ENCODE results near the gene GRHL1. TPM values are rescaled to one million over a fixed set of nuclear protein-coding genes. Genes with fewer than 3 reads are reported as not detected.

The GRHL1 gene
- total and polyA plus RNA-seq, 2 of the 4 experiments (the other 2 are of a cell fraction): 0.18 to 0.21 TPM

DNA sequence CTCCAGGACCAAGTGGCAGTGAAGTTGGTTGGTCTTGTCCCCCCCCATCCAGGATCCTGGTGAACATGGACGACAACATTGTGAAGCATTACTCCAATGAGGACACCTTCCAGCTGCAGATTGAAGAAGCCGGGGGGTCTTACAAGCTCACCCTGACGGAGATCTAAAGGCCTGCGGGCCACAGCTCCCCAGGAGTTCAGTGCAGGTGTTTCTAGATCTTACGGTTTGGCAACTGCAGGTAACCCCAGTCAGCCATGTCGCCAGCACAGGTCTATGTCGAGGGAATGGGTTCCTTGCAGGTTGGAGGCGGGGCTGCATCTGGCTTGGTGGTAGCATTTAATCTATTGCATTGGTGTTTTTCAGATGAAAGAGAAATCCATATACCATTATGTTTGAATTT lies 49.0 kb downstream of the GRHL1 start:
- Histone ChIP-seq H3K56ac (ENCODE audit: extremely low read depth, insufficient read depth, low read length) (no peak overlapping the region), H4K91ac (ENCODE audit: insufficient read depth, low read depth, low read length) (no peak overlapping the region), H3K4ac (ENCODE audit: low read depth, low read length) (no peak overlapping the region), H2AK9ac (replicated peaks; ENCODE audit: low read depth, low read length, poor library complexity) (no peak overlapping the region), H2AK5ac (ENCODE audit: low read depth, low read length) (no peak overlapping the region), H3K9ac (ENCODE audit: low read depth, low read length) (no peak overlapping the region), H4K5ac (ENCODE audit: low read depth, low read length) (no peak overlapping the region), H3K79me1 (ENCODE audit: low read depth in 1 of 2, low read length in 2 of 2) (no peaks in the 10 kb centered on the region), H2BK20ac (ENCODE audit: low read depth, low read length) (no peak overlapping the region), H3K18ac (ENCODE audit: low read depth, low read length) (no peak overlapping the region), H2BK120ac (ENCODE audit: low read depth, low read length) (no peak overlapping the region), H3K9me3 (ENCODE audit: control insufficient read depth, insufficient read depth, low read length) (no peaks in the 10 kb centered on the region), H3K36me3 (ENCODE audit: control insufficient read depth, insufficient read depth, low read length) (no peaks in the 10 kb centered on the region), H3K27ac (ENCODE audit: insufficient read depth, low read length) (no peak overlapping the region), H4K20me1 (ENCODE audit: insufficient read depth, low read length) (no peaks in the 10 kb centered on the region), H3K14ac (replicated peaks; ENCODE audit: low read depth, low read length) (no peak overlapping the region), H2BK15ac (ENCODE audit: low read depth, low read length) (no peak overlapping the region), H3K4me2 (ENCODE audit: low read depth, low read length) (no peak overlapping the region), H3K23ac (ENCODE audit: low read depth, low read length) (no peak overlapping the region), H3K4me1 (ENCODE audit: control insufficient read depth, insufficient read depth, low read length) (no peaks in the 10 kb centered on the region), H3K27me3 (ENCODE audit: control insufficient read depth, insufficient read depth, low read length) (no peaks in the 10 kb centered on the region), H2BK5ac (ENCODE audit: low read depth, low read length, poor library complexity, severe bottlenecking) (no peak overlapping the region), H3K4me3 (ENCODE audit: insufficient read depth, low read depth, low read length) (no peak overlapping the region), H2AFZ (replicated peaks; ENCODE audit: low read length, poor library complexity) (no peak overlapping the region), H4K8ac (ENCODE audit: low read depth in 2 of 2, low read length in 2 of 2) (no peak overlapping the region), H3K9me1 (ENCODE audit: insufficient read depth, low read length) (no peaks in the 10 kb centered on the region)
- no peak for ATAC-seq (ENCODE audit: low read depth)
- WGBS, 2 experiments (ENCODE audit: extremely low coverage in 2 of 2, insufficient read length in 1 of 2): 100% methylated on average over 1 of the region's 8 CpGs; no CpG with 5 or more reads in 1 of the 2 experiments
- intact Hi-C loops (cut with micrococcal nuclease): no loop called here
- DNase-seq: no peak
- dilution Hi-C loops (cut with HindIII; ENCODE audit: low sequenced_read_pairs, unreplicated experiment): no loop called here
- BruUV-seq (replicated peaks): no TSS peak
- ChIA-PET POLR2A (ENCODE audit: unreplicated experiment) (no interaction called here), CTCF (no interaction called here)
- in situ Hi-C loops (cut with MboI; ENCODE audit: low sequenced_read_pairs): no loop called here
- TF ChIP-seq RCOR1 (IDR thresholded peaks at IDR 0.05; ENCODE audit: insufficient replicate concordance, low read length) (no peak), CHD1 (IDR thresholded peaks at IDR 0.05; ENCODE audit: low read depth, low read length) (no peak), CTCF (conservative IDR thresholded peaks at IDR 0.05; ENCODE audit: low read depth, low read length) (no peak), USF2 (IDR thresholded peaks at IDR 0.05; ENCODE audit: low read depth, low read length) (no peak), BHLHE40 (IDR thresholded peaks at IDR 0.05; ENCODE audit: low read depth, low read length) (no peak), FOS (IDR thresholded peaks at IDR 0.05; ENCODE audit: low read depth, low read length) (no peak), CEBPB (IDR thresholded peaks at IDR 0.05; ENCODE audit: low read depth, low read length) (no peak), MAFK (IDR thresholded peaks at IDR 0.05; ENCODE audit: low read depth, low read length) (no peak), MXI1 (IDR thresholded peaks at IDR 0.05; ENCODE audit: borderline replicate concordance, low read depth, low read length) (no peak), RFX5 (IDR thresholded peaks at IDR 0.05; ENCODE audit: low read depth, low read length) (no peak), RAD21 (IDR thresholded peaks at IDR 0.05; ENCODE audit: low read length) (no peak), SMC3 (IDR thresholded peaks at IDR 0.05; ENCODE audit: low read depth, low read length) (no peak), POLR2A (IDR thresholded peaks at IDR 0.05; ENCODE audit: low read depth, low read length) (no peak), MAZ (IDR thresholded peaks at IDR 0.05; ENCODE audit: borderline replicate concordance, low read depth, low read length) (no peak), NFE2L2 (IDR thresholded peaks at IDR 0.05; ENCODE audit: low read depth, low read length) (no peak)
- TF ChIP-seq, protein P1, sequence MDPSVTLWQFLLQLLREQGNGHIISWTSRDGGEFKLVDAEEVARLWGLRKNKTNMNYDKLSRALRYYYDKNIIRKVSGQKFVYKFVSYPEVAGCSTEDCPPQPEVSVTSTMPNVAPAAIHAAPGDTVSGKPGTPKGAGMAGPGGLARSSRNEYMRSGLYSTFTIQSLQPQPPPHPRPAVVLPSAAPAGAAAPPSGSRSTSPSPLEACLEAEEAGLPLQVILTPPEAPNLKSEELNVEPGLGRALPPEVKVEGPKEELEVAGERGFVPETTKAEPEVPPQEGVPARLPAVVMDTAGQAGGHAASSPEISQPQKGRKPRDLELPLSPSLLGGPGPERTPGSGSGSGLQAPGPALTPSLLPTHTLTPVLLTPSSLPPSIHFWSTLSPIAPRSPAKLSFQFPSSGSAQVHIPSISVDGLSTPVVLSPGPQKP (IDR thresholded peaks at IDR 0.05; ENCODE audit: borderline replicate concordance, low read depth, low read length): no peak

Measured in IMR-90 (cell line).